ENCODE data around the gene SIPA1L3.

DNA sequence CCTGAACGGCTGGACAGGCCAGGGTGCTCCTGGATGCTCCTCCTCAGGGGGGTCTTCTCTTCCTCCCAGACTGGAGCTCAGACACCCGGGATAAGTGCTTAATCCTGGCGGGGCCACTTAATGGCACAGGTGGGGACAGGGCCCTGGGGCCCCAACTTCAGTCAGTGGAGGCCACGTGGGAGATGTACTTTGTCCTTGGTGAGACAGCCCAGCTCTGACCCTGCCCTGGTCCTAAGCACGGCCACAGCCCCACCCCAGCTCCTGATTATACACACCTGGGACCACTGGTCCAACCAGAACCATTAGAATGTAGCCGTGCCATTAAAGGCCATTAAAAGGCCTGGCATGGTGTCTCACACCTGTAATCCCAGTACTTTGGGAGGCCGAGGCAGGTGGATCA lies 341.4 kb downstream of the SIPA1L3 start:
- TF ChIP-seq, protein P1, sequence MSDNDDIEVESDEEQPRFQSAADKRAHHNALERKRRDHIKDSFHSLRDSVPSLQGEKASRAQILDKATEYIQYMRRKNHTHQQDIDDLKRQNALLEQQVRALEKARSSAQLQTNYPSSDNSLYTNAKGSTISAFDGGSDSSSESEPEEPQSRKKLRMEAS (IDR thresholded peaks at IDR 0.05) = no peak
- TF ChIP-seq EP300 (IDR thresholded peaks at IDR 0.05; ENCODE audit: borderline replicate concordance) (no peak), USF1 (IDR thresholded peaks at IDR 0.05) (no peak), TAF1 (IDR thresholded peaks at IDR 0.05; ENCODE audit: low read depth) (no peak), CREB1 (IDR thresholded peaks at IDR 0.05; ENCODE audit: low read depth) (no peak), NFIC (IDR thresholded peaks at IDR 0.05) (no peak)

Data from Ishikawa (cell line).